Lung (tissue), 12 donors: ENCODE data around the gene LSM5. TPM values are rescaled to one million over a fixed set of nuclear protein-coding genes. Genes with fewer than 3 reads are reported as not detected.

Source experiments
- ATAC-seq: fragments of 200-7000 bp; cut with Tn5 transposase; one replicate; pipeline ENCODE4 v1.9.1; 2020; ENCODE audit warnings: moderate number of reproducible peaks; ENCODE audit not compliant: insufficient read depth, low FRiP score
- DNase-seq, 3 donors: peaks; one replicate each; pipeline ENCODE4 v3.0.0-alpha.2; 2013 to 2017
- H3K27ac ChIP-seq, 2 donors: one replicate each; pipeline ENCODE4 v1.5.1; 2013; ENCODE audit warnings: mild to moderate bottlenecking in 2 of 2, moderate library complexity in 2 of 2, control low read depth in 1 of 2, inconsistent platforms in 1 of 2, low read depth in 1 of 2, low read length in 1 of 2
- H3K27me3 ChIP-seq, 3 donors: one replicate each; pipeline ENCODE4 v1.5.1; 2013; ENCODE audit warnings: low read length in 2 of 3; ENCODE audit not compliant: control insufficient read depth in 3 of 3, insufficient read depth in 3 of 3
- H3K36me3 ChIP-seq, 4 donors: one replicate each; pipeline ENCODE4 v1.5.1; 2013; ENCODE audit warnings: low read length in 4 of 4, mild to moderate bottlenecking in 1 of 4, moderate library complexity in 1 of 4; ENCODE audit not compliant: control insufficient read depth in 4 of 4, insufficient read depth in 4 of 4
- H3K4me1 ChIP-seq, 5 donors: one replicate each; pipeline ENCODE4 v1.5.1; 2013; ENCODE audit warnings: low read length in 5 of 5, mild to moderate bottlenecking in 2 of 5, moderate library complexity in 1 of 5; ENCODE audit not compliant: control insufficient read depth in 5 of 5, insufficient read depth in 5 of 5
- H3K4me3 ChIP-seq: one replicate; pipeline ENCODE4 v1.5.1; 2013; ENCODE audit warnings: mild to moderate bottlenecking, control low read depth, moderate library complexity
- H3K9ac ChIP-seq, 2 donors: one replicate each; pipeline ENCODE4 v1.5.1; 2013; ENCODE audit warnings: low read length in 2 of 2, control low read depth in 1 of 2; ENCODE audit not compliant: insufficient read depth in 1 of 2
- H3K9me3 ChIP-seq, 4 donors: one replicate each; pipeline ENCODE4 v1.5.1; 2013; ENCODE audit warnings: low read length in 3 of 4, mild to moderate bottlenecking in 1 of 4, moderate library complexity in 1 of 4; ENCODE audit not compliant: control insufficient read depth in 4 of 4, insufficient read depth in 3 of 4
- CTCF ChIP-seq: IDR thresholded peaks from 2 replicates; pipeline ENCODE4 v1.5.1; 2012; ENCODE audit warnings: mild to moderate bottlenecking; ENCODE audit errors: control extremely low read depth, extremely low read depth
- whole genome bisulfite sequencing, 2 donors: extraction: QIAGEN DNeasy Blood & Tissue Kit; methylation state at CpG; one replicate each; pipeline ENCODE4 v1.1.7; 2013; 5-methylcytosine and 5-hydroxymethylcytosine counted together
- polyA plus RNA-seq, 2 donors: library from polyadenylated mRNA; stranded (reverse); fragments of 200-250 nt; gene quantifications; one replicate each; pipeline ENCODE4 v1.2.1, GENCODE V29; 2013
- total RNA-seq, 2 donors: library from RNA; depleted of rRNA in 1 of 2; stranded (reverse); fragments of >200 nt in 1 of 2; gene quantifications; one replicate each; pipeline ENCODE4 v1.2.1, GENCODE V29; 2014 to 2021
- donor health status: control.
- donor health status: control.
- donor health status: Bipolar disorder and iron deficiency.
- donor health status: healthy.
- donor health status: DM: yes; HTN: yes; CAD: no.

LSM5 gene
- total and polyA plus RNA-seq, 4 donors = 23.0 to 98.5 (median 37.8) TPM

- TF ChIP-seq CTCF = no peak
- 44 to 54% methylated on average over 3 of the region's 3 CpGs for WGBS, 2 donors
- ATAC-seq (no peak), DNase-seq (no peak)
- H3K9me3 ChIP-seq = peaks cover 0 to 1% (median 0%) of the 10 kb centered on the region in 4 donors
- H3K27ac ChIP-seq = no peak overlapping the region
- H3K27me3 ChIP-seq = no peaks in the 10 kb centered on the region
- no peak overlapping the region for H3K9ac ChIP-seq
- no peaks in the 10 kb centered on the region for H3K36me3 ChIP-seq
- no peaks in the 10 kb centered on the region for H3K4me1 ChIP-seq
- H3K4me3 ChIP-seq = no peak overlapping the region
These were observed 32.2 kb downstream of the LSM5 start for GRCh38 chr7:32458025-32458424.

GRCh38 chr7:32453341-32454011 lies 36.7 kb downstream of the LSM5 start:
- ATAC-seq = no peak
- WGBS, 2 donors = 65 to 78% methylated on average over 8 of the region's 8 CpGs

GRCh38 chr7:32447218-32447617 lies 43.0 kb downstream of the LSM5 start:
- 71 to 83% methylated on average over 2 of the region's 2 CpGs for WGBS, 2 donors
- Histone ChIP-seq H3K4me3 (no peak overlapping the region), H3K36me3 (no peaks in the 10 kb centered on the region), H3K9me3 (peaks cover 0 to 2% (median under 1%) of the 10 kb centered on the region in 4 donors), H3K27me3 (no peaks in the 10 kb centered on the region), H3K27ac (no peak overlapping the region), H3K9ac (no peak overlapping the region), H3K4me1 (no peaks in the 10 kb centered on the region)
- no peak for TF ChIP-seq CTCF
- DNase-seq (no peak), ATAC-seq (no peak)

More at GRCh38 chr7:32453341-32454011, 36.7 kb downstream of the LSM5 start:
- TF ChIP-seq CTCF = no peak
- H3K9ac ChIP-seq = no peak overlapping the region
- H3K4me1 ChIP-seq = no peaks in the 10 kb centered on the region
- H3K27me3 ChIP-seq = no peaks in the 10 kb centered on the region
- H3K27ac ChIP-seq = no peak overlapping the region
- H3K4me3 ChIP-seq = no peak overlapping the region
- peaks cover 0 to 1% (median 0%) of the 10 kb centered on the region in 4 donors for H3K9me3 ChIP-seq
- no peaks in the 10 kb centered on the region for H3K36me3 ChIP-seq
- no peak for DNase-seq
